Hepatocyte (in vitro differentiated cells): ENCODE data around the gene GEMIN2.

Source experiments
- EZH2phosphoT487 ChIP-seq: fragments of 200-600 bp; sonication (generic); IDR thresholded peaks from one replicate; pipeline ENCODE4 v1.6.1; 2018; ENCODE audit warnings: antibody characterized with exemption, mild to moderate bottlenecking, low read depth, moderate library complexity; ENCODE audit not compliant: unreplicated experiment, severe bottlenecking
- TF ChIP-seq, protein P1 (sequence below): fragments of 200-600 bp; sonication (generic); IDR thresholded peaks from 2 replicates; pipeline ENCODE4 v1.5.1; 2016; ENCODE audit warnings: antibody characterized with exemption, mild to moderate bottlenecking; ENCODE audit not compliant: poor library complexity

DNA sequence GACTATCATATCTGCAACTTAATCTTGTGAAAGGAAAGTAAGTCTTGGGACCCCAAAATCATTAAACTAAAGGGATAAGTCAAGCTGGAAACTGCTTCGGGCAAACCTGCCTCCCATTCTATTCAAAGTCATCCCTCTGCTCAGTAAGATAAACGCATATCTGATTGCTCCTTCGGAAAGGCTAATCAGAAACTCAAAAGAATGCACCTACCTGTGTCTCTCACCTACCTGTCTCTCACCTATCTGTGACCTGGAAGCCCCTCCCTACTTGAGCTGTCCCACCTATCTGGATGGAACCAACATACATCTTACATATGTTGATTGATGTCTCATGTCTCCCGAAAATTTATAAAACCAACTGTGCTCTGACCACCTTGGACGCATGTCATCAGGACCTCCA is 31.0 kb upstream of the GEMIN2 start:
- TF ChIP-seq, protein P1, sequence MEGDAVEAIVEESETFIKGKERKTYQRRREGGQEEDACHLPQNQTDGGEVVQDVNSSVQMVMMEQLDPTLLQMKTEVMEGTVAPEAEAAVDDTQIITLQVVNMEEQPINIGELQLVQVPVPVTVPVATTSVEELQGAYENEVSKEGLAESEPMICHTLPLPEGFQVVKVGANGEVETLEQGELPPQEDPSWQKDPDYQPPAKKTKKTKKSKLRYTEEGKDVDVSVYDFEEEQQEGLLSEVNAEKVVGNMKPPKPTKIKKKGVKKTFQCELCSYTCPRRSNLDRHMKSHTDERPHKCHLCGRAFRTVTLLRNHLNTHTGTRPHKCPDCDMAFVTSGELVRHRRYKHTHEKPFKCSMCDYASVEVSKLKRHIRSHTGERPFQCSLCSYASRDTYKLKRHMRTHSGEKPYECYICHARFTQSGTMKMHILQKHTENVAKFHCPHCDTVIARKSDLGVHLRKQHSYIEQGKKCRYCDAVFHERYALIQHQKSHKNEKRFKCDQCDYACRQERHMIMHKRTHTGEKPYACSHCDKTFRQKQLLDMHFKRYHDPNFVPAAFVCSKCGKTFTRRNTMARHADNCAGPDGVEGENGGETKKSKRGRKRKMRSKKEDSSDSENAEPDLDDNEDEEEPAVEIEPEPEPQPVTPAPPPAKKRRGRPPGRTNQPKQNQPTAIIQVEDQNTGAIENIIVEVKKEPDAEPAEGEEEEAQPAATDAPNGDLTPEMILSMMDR, result no peak
- TF ChIP-seq EZH2phosphoT487, result no peak
